ENCODE results near the gene SPDYE3.
"Not testable (repeated sequence)": the region's sequence is repeated elsewhere in the genome, so short reads cannot be mapped to it uniquely, and the experiment has no call there.

DNA sequence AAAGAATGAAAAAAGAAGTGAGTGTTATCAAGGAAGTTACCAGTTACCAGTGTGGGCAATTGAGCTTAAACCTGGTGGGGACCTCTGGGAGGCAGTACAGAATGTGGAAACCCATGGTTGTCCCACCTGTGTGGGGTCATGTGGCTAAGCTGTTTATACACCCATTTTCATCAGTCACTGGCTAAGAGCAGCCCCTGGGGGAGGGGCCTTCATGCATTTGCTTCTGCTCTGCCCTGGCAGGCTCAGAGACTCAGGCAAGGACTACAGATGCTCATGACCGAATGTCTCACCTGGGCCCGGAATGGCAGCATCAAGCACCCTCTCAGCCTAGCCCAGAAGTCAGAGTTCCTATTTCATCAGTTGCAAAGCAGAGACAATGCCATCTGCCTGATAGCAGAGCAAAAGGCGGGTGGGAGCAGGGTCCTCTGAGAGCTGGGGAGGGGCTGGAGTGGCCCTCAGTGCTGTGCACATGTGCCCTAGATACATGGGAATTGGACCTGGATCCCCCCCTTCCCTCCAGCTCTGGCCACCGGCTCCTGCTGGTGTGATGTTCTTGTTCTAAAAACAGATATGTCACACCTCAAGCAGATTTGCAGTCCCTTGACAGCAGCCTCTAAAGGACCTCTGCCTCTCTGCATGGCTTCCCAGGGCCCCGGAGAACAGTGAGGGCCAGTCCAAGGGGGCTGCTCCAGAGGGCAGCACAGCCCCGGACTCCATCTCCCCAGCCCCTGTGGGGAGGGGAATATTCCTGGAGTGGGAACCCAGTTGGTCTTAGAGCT, 20.1 kb upstream of the SPDYE3 start:
- TF ChIP-seq, protein P1, sequence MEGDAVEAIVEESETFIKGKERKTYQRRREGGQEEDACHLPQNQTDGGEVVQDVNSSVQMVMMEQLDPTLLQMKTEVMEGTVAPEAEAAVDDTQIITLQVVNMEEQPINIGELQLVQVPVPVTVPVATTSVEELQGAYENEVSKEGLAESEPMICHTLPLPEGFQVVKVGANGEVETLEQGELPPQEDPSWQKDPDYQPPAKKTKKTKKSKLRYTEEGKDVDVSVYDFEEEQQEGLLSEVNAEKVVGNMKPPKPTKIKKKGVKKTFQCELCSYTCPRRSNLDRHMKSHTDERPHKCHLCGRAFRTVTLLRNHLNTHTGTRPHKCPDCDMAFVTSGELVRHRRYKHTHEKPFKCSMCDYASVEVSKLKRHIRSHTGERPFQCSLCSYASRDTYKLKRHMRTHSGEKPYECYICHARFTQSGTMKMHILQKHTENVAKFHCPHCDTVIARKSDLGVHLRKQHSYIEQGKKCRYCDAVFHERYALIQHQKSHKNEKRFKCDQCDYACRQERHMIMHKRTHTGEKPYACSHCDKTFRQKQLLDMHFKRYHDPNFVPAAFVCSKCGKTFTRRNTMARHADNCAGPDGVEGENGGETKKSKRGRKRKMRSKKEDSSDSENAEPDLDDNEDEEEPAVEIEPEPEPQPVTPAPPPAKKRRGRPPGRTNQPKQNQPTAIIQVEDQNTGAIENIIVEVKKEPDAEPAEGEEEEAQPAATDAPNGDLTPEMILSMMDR (IDR thresholded peaks at IDR 0.05), result not testable (repeated sequence)
- not testable (repeated sequence) for TF ChIP-seq POLR2A (IDR thresholded peaks at IDR 0.05)
